K562 (cell line): ENCODE data around the gene VANGL1. TPM values are rescaled to one million over a fixed set of nuclear protein-coding genes. Genes with fewer than 3 reads are reported as not detected.

Experiments used
- ATAC-seq: fragments of 200-7000 bp; cut with Tn5 transposase; 3 replicates; pipeline ENCODE4 v1.9.1; 2020; ENCODE audit warnings: moderate library complexity
- BruUV-seq: library from RNA; stranded (reverse); fragments of 400-500 nt; replicated peaks from 2 replicates; lab custom pipeline; 2021; lab: Mats Ljungman, UMichigan
- CTCF ChIA-PET: fragments of 300-600 bp; formaldehyde crosslinking; extraction: SDS; loops from one replicate; lab custom pipeline; 2021; ENCODE audit warnings: low intra/inter-chr PET ratio; lab: Yijun Ruan, JAX
- POLR2A ChIA-PET: fragments of 300-600, 350-650 bp; sonication (Branson Sonifier 250); formaldehyde crosslinking; extraction: SDS; loops from one replicate; lab custom pipeline; 2021; ENCODE audit warnings: antibody characterized with exemption, inconsistent platforms; lab: Yijun Ruan, JAX
- DNase-seq, 4 experiments: peaks; one replicate each; pipeline versions ENCODE4 v3.0.0 to v3.0.0-alpha.2; 2011 to 2018; ENCODE audit warnings: low spot score in 3 of 4, mixed read lengths in 3 of 4; ENCODE audit errors: extremely low read depth in 1 of 4
- FAIRE-seq: peaks from 2 replicates; lab custom pipeline; 2011; peaks lifted over from hg19 to GRCh38; lab: Jason Lieb, UNC
- H2AFZ ChIP-seq: 2 replicates; pipeline ENCODE4 v1.6.0; 2011; ENCODE audit warnings: low read depth, low read length, control low read depth, inconsistent platforms
- H3K27ac ChIP-seq: fragments of 200-600 bp; 3 replicates; pipeline ENCODE4 v1.8.0; 2011; ENCODE audit warnings: low read depth, mild to moderate bottlenecking, control low read depth, inconsistent platforms, low read length, moderate library complexity, mixed read lengths; ENCODE audit errors: extremely low read depth
- H3K27me3 ChIP-seq, 2 experiments: fragments of 300-600 bp in 1 of 2; 2 replicates in 1 of 2; 3 replicates in 1 of 2; pipeline versions ENCODE4 v1.6.0 to v1.8.0; 2011; ENCODE audit warnings: inconsistent platforms in 2 of 2, low read length in 2 of 2, mild to moderate bottlenecking in 1 of 2, mixed read lengths in 1 of 2, moderate library complexity in 1 of 2; ENCODE audit not compliant: control insufficient read depth in 2 of 2, insufficient read depth in 2 of 2
- H3K36me3 ChIP-seq: fragments of 300-600 bp; 3 replicates; pipeline ENCODE4 v1.8.0; 2011; ENCODE audit warnings: mild to moderate bottlenecking, low read length, inconsistent platforms; ENCODE audit not compliant: control insufficient read depth, insufficient read depth
- H3K4me1 ChIP-seq, 2 experiments: fragments of 200-600 bp in 1 of 2; replicated peaks in 1 of 2; 2 replicates in 1 of 2; 3 replicates in 1 of 2; pipeline versions ENCODE4 v1.5.1 to v1.8.0; 2011; ENCODE audit warnings: inconsistent platforms in 2 of 2, low read length in 2 of 2, mild to moderate bottlenecking in 1 of 2, mixed read lengths in 1 of 2, moderate library complexity in 1 of 2; ENCODE audit not compliant: control insufficient read depth in 2 of 2, insufficient read depth in 2 of 2
- H3K4me2 ChIP-seq: 2 replicates; pipeline ENCODE4 v1.6.1; 2011; ENCODE audit warnings: low read length, control low read depth, inconsistent platforms, mixed read lengths; ENCODE audit not compliant: insufficient read depth
- H3K4me3 ChIP-seq: fragments of 200-600 bp; sonication (generic), shearing (Covaris generic); 2 replicates; pipeline ENCODE4 v1.5.1; 2016; ENCODE audit warnings: control low read depth, inconsistent platforms
- H3K79me2 ChIP-seq: fragments of 200-600 bp; 3 replicates; pipeline ENCODE4 v1.8.0; 2011; ENCODE audit warnings: low read length, inconsistent platforms; ENCODE audit not compliant: control insufficient read depth, insufficient read depth
- H3K9ac ChIP-seq, 2 experiments: 2 replicates each; pipeline versions ENCODE4 v1.6.0 to v1.6.1; 2011; ENCODE audit warnings: low read depth in 2 of 2, low read length in 2 of 2, control low read depth in 1 of 2, inconsistent platforms in 1 of 2, mild to moderate bottlenecking in 1 of 2, mixed read lengths in 1 of 2; ENCODE audit not compliant: insufficient read depth in 1 of 2
- H3K9me1 ChIP-seq: one replicate; pipeline ENCODE4 v1.6.0; 2011; ENCODE audit warnings: inconsistent platforms, mild to moderate bottlenecking, low read length, moderate library complexity; ENCODE audit not compliant: control insufficient read depth, insufficient read depth
- H3K9me3 ChIP-seq: replicated peaks from 2 replicates; pipeline ENCODE4 v1.5.1; 2011; ENCODE audit warnings: low read depth, low read length, inconsistent platforms; ENCODE audit not compliant: control insufficient read depth, insufficient read depth
- H4K20me1 ChIP-seq: replicated peaks from 2 replicates; pipeline ENCODE4 v1.6.1; 2011; ENCODE audit warnings: low read length, inconsistent platforms, mixed read lengths; ENCODE audit not compliant: control insufficient read depth, insufficient read depth
- ATF4 ChIP-seq: fragments of 450-650 bp; formaldehyde crosslinking; IDR thresholded peaks from 2 replicates; pipeline ENCODE4 v1.4.0; 2022; ENCODE audit warnings: mild to moderate bottlenecking, moderate library complexity
- CEBPZ ChIP-seq: fragments of 150-350 bp; IDR thresholded peaks from 2 replicates; pipeline ENCODE4 v1.6.1; 2014; ENCODE audit warnings: low read depth, mild to moderate bottlenecking, low read length, borderline replicate concordance
- DNMT1 ChIP-seq: fragments of 450-650 bp; IDR thresholded peaks from 2 replicates; pipeline ENCODE4 v1.6.1; 2016; ENCODE audit warnings: antibody characterized with exemption, mild to moderate bottlenecking
- E2F4 ChIP-seq: sonication (generic); formaldehyde crosslinking; IDR thresholded peaks from 2 replicates; pipeline ENCODE4 v1.8.0; 2022; ENCODE audit warnings: mild to moderate bottlenecking, low read depth, missing genetic modification reagents
- ETV1 ChIP-seq: fragments of 450-650 bp; conservative IDR thresholded peaks from 2 replicates; pipeline ENCODE4 v1.6.1; 2016; ENCODE audit warnings: missing genetic modification characterization, control low read depth, low read depth, missing compliant biosample characterization
- FOXM1 ChIP-seq, 2 experiments: fragments of 450-650 bp in 1 of 2; sonication (generic) in 1 of 2; formaldehyde crosslinking in 1 of 2; IDR thresholded peaks; 2 replicates each; pipeline versions ENCODE4 v1.6.1 to v1.9.0; 2017 to 2022; ENCODE audit warnings: low read depth in 2 of 2, mild to moderate bottlenecking in 2 of 2, missing genetic modification reagents in 1 of 2, moderate library complexity in 1 of 2
- NCOR1 ChIP-seq: fragments of 450-650 bp; IDR thresholded peaks from 2 replicates; pipeline ENCODE4 v1.6.1; 2016; ENCODE audit warnings: mild to moderate bottlenecking, moderate library complexity
- PYGO2 ChIP-seq: fragments of 450-650 bp; IDR thresholded peaks from 2 replicates; pipeline ENCODE4 v1.6.1; 2016; ENCODE audit warnings: mild to moderate bottlenecking, missing genetic modification characterization, moderate library complexity, missing compliant biosample characterization
- RBM25 ChIP-seq: fragments of 200-400 bp; formaldehyde crosslinking; IDR thresholded peaks from 2 replicates; pipeline ENCODE4 v1.6.1; 2018; ENCODE audit warnings: low read length, low read depth, moderate library complexity; ENCODE audit not compliant: severe bottlenecking
- SAFB2 ChIP-seq: fragments of 200-400 bp; formaldehyde crosslinking; IDR thresholded peaks from 2 replicates; pipeline ENCODE4 v1.6.1; 2018; ENCODE audit warnings: borderline replicate concordance, low read length, low read depth, moderate library complexity; ENCODE audit not compliant: severe bottlenecking
- TARDBP ChIP-seq: fragments of 450-650 bp; IDR thresholded peaks from 2 replicates; pipeline ENCODE4 v1.6.1; 2016
- TCF7 ChIP-seq: sonication (generic); IDR thresholded peaks from 2 replicates; pipeline ENCODE4 v1.6.1; 2016; ENCODE audit warnings: antibody characterized with exemption, borderline replicate concordance
- XRCC5 ChIP-seq: fragments of 200-400 bp; formaldehyde crosslinking; IDR thresholded peaks from 2 replicates; pipeline ENCODE4 v1.6.1; 2017; ENCODE audit warnings: low read depth, mild to moderate bottlenecking, low read length
- ZNF41 ChIP-seq: fragments of 250-450 bp; sonication (Bioruptor Pico); conservative IDR thresholded peaks from 2 replicates; pipeline ENCODE4 v1.4.0; 2020; ENCODE audit warnings: mild to moderate bottlenecking
- ZNF551 ChIP-seq: fragments of 250-450 bp; sonication (Bioruptor Pico); IDR thresholded peaks from 2 replicates; pipeline ENCODE4 v1.5.0; 2021; ENCODE audit warnings: mild to moderate bottlenecking, moderate library complexity
- WGBS: fragments of 100-300 bp; shearing (Covaris generic); methylation state at CpG from one replicate; pipeline ENCODE4 v1.1.6; 2016; ENCODE audit warnings: low coverage, mixed read lengths; ENCODE audit not compliant: insufficient coverage; ENCODE audit errors: missing lambda C conversion rate; 5-methylcytosine and 5-hydroxymethylcytosine counted together
- in situ Hi-C: fragments of 300-500 bp; cut with MboI; formaldehyde crosslinking; loops from 4 replicates; pipeline ENCODE4 v1.15.0; 2018; ENCODE audit warnings: inconsistent platforms, mixed read lengths
- intact Hi-C: fragments of 100-400 bp; cut with micrococcal nuclease; formaldehyde crosslinking; loops from 2 replicates; pipeline ENCODE4 v1.14.2; 2022
- polyA plus RNA-seq, 8 experiments: library from polyadenylated mRNA; depleted of rRNA in 4 of 8; stranded (reverse) in 5 of 8; unstranded in 3 of 8; fragments of >200 nt; fragmentation: Nextera tagmentation in 2 of 8; fragmentation: Illumina TruSeq in 1 of 8; extraction: Ambion mirVana in 2 of 8; extraction: Trizol in 1 of 8; gene quantifications; 2 replicates each; pipeline versions ENCODE4 v1.2.1 to v1.2.3, GENCODE V29; 2011 to 2014; ENCODE audit warnings: inconsistent platforms in 1 of 8, missing spikeins in 1 of 8
- total RNA-seq, 7 experiments: library from RNA; depleted of rRNA in 6 of 7; stranded (reverse); fragments of >200 nt in 6 of 7; fragmentation: Illumina TruSeq in 2 of 7; extraction: Trizol in 2 of 7; gene quantifications; 2 replicates each; pipeline versions ENCODE4 v1.2.1 to v1.2.3, GENCODE V29; 2011 to 2021; ENCODE audit warnings: low replicate concordance in 1 of 7

The VANGL1 gene
- total and polyA plus RNA-seq, 9 of the 15 experiments (the other 6 are each of a cell fraction or from before 2014, with no cell fraction given): 0.90 to 12.8 (median 9.6) TPM

DNA sequence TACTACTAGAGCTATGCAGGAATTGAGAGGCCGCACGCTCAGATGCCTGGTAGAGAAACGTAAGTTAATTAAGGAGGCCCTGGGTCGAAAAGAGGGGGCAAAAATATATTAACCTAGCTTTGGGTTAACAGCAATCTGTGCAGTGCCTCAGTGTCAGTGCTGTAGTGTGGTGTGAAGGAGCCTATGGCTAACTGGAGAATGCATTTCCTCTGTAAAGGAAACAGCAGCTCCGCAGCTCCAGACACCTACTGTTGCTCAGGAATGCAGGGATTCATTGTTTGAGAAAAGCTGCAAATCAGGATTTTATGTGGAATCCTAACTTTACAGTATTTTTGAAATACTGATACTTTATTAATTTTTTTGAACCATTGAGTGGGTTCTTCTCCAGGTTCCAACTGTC lies 18.4 kb downstream of the VANGL1 start (continued):
- TF ChIP-seq FOXM1 (IDR thresholded peaks at IDR 0.05; ENCODE audit: low read depth) (no peak), FOXM1 (CRISPR knock-in tag; IDR thresholded peaks at IDR 0.05; ENCODE audit: low read depth) (no peak), TARDBP (no peak), ATF4 (CRISPR knock-in tag) (no peak)

GRCh38 chr1:115661157-115661556 lies 19.4 kb downstream of the VANGL1 start:
- Histone ChIP-seq H4K20me1 (no peaks in the 10 kb centered on the region), H2AFZ (no peak overlapping the region), H3K9me1 (no peaks in the 10 kb centered on the region), H3K4me3 (no peak overlapping the region), H3K79me2 (peaks cover 17% of the 10 kb centered on the region; the same call in 1 of the 3 replicates), H3K9me3 (no peaks in the 10 kb centered on the region), H3K9ac (no peak overlapping the region), H3K36me3 (peaks cover 87% of the 10 kb centered on the region), H3K27me3 (no peaks in the 10 kb centered on the region), H3K4me1 (no peaks in the 10 kb centered on the region; a peak in 1 of 5 replicates), H3K4me2 (no peak overlapping the region), H3K27ac (no peak overlapping the region)
- POLR2A ChIA-PET: interaction anchor here (0.7 to 3.2 kb wide), 4 partner anchors 8 to 31 kb away, joined by 3 to 17 read pairs (median 7); no protein-coding TSS in a partner anchor
- DNase-seq (no peak), FAIRE-seq (no peak), ATAC-seq (no peak)
- BruUV-seq: no TSS peak
- no peak for TF ChIP-seq E2F4 (CRISPR knock-in tag)
- TF ChIP-seq RBM25: no peak
- TF ChIP-seq XRCC5: no peak
- no peak for TF ChIP-seq ETV1
- no peak for TF ChIP-seq PYGO2 (tag)
- TF ChIP-seq ZNF551 (CRISPR knock-in tag): no peak
- no peak for TF ChIP-seq CEBPZ
- no peak for TF ChIP-seq SAFB2
- no peak for TF ChIP-seq ZNF41 (CRISPR knock-in tag)
- TF ChIP-seq DNMT1: no peak
- no peak for TF ChIP-seq TCF7
- no peak for TF ChIP-seq NCOR1
- CTCF ChIA-PET: no interaction called here
- WGBS: 100% methylated on average over 1 of the region's 1 CpG
- intact Hi-C loops: no loop called here
- in situ Hi-C loops: no loop called here
